HepG2 (cell line): ENCODE data around the gene MTHFD2. TPM values are rescaled to one million over a fixed set of nuclear protein-coding genes. Genes with fewer than 3 reads are reported as not detected.

Experiments used
- BHLHE40 ChIP-seq: IDR thresholded peaks from 2 replicates; pipeline ENCODE4 v1.6.1; 2011; ENCODE audit warnings: low read length, improper control_type of control experiment
- CBX1 ChIP-seq: IDR thresholded peaks from one replicate; pipeline ENCODE4 v1.6.1; 2016; ENCODE audit warnings: antibody characterized with exemption, low read depth
- CREBL2 ChIP-seq: sonication (generic); formaldehyde crosslinking; IDR thresholded peaks from 2 replicates; pipeline ENCODE4 v1.8.1; 2023; ENCODE audit warnings: missing genetic modification reagents, mild to moderate bottlenecking, borderline replicate concordance
- FOXC1 ChIP-seq: sonication (generic); formaldehyde crosslinking; IDR thresholded peaks from 2 replicates; pipeline ENCODE4 v1.8.0; 2022; ENCODE audit warnings: mild to moderate bottlenecking, missing genetic modification reagents, borderline replicate concordance
- HCFC1 ChIP-seq: fragments of 150-350 bp; IDR thresholded peaks from 2 replicates; pipeline ENCODE4 v1.6.1; 2014; ENCODE audit warnings: low read depth, low read length
- KDM5B ChIP-seq: sonication (generic); formaldehyde crosslinking; IDR thresholded peaks from 2 replicates; pipeline ENCODE4 v1.4.0; 2020; ENCODE audit warnings: missing genetic modification reagents, mild to moderate bottlenecking, borderline replicate concordance
- KLF13 ChIP-seq: sonication (generic); formaldehyde crosslinking; IDR thresholded peaks from 2 replicates; pipeline ENCODE4 v1.4.0; 2020; ENCODE audit warnings: mild to moderate bottlenecking, missing genetic modification reagents
- MAFK ChIP-seq, 2 experiments: IDR thresholded peaks in 1 of 2; conservative IDR thresholded peaks in 1 of 2; 2 replicates each; pipeline ENCODE4 v1.6.1; 2011; ENCODE audit warnings: improper control_type of control experiment in 2 of 2, low read length in 2 of 2
- MZF1 ChIP-seq: sonication (generic); formaldehyde crosslinking; IDR thresholded peaks from 2 replicates; pipeline ENCODE4 v1.8.1; 2023; ENCODE audit warnings: mild to moderate bottlenecking, missing genetic modification reagents, borderline replicate concordance
- NR3C1 ChIP-seq: sonication (generic); formaldehyde crosslinking; IDR thresholded peaks from 2 replicates; pipeline ENCODE4 v1.4.0; 2020; ENCODE audit warnings: missing genetic modification reagents
- ZBTB3 ChIP-seq: sonication (generic); formaldehyde crosslinking; IDR thresholded peaks from 2 replicates; pipeline ENCODE4 v1.4.0; 2020; ENCODE audit warnings: low read depth, mild to moderate bottlenecking, moderate library complexity, missing genetic modification reagents, borderline replicate concordance
- ZBTB44 ChIP-seq: sonication (generic); formaldehyde crosslinking; IDR thresholded peaks from 2 replicates; pipeline ENCODE4 v1.4.0; 2020; ENCODE audit warnings: missing genetic modification reagents
- ZBTB7B ChIP-seq: sonication (generic); formaldehyde crosslinking; IDR thresholded peaks from 2 replicates; pipeline ENCODE4 v1.4.0; 2020; ENCODE audit warnings: missing genetic modification reagents
- ZFP36L2 ChIP-seq: sonication (generic); formaldehyde crosslinking; IDR thresholded peaks from 2 replicates; pipeline ENCODE4 v1.4.0; 2020; ENCODE audit warnings: missing genetic modification reagents
- ZHX1 ChIP-seq: sonication (generic); formaldehyde crosslinking; IDR thresholded peaks from 2 replicates; pipeline ENCODE4 v1.8.1; 2022; ENCODE audit warnings: low read depth, mild to moderate bottlenecking, missing genetic modification reagents
- ZIK1 ChIP-seq: sonication (generic); formaldehyde crosslinking; IDR thresholded peaks from 2 replicates; pipeline ENCODE4 v1.5.0; 2020; ENCODE audit warnings: mild to moderate bottlenecking, low read depth, missing genetic modification reagents, borderline replicate concordance
- ZNF563 ChIP-seq: sonication (generic); formaldehyde crosslinking; IDR thresholded peaks from 2 replicates; pipeline ENCODE4 v1.8.0; 2022; ENCODE audit warnings: mild to moderate bottlenecking, moderate library complexity, missing genetic modification reagents
- ZNF619 ChIP-seq: sonication (generic); formaldehyde crosslinking; IDR thresholded peaks from 2 replicates; pipeline ENCODE4 v1.4.0; 2020; ENCODE audit warnings: mild to moderate bottlenecking, missing genetic modification reagents
- ZNF737 ChIP-seq: sonication (generic); formaldehyde crosslinking; IDR thresholded peaks from 2 replicates; pipeline ENCODE4 v1.5.0; 2020; ENCODE audit warnings: missing genetic modification reagents, mild to moderate bottlenecking, borderline replicate concordance
- ZNF784 ChIP-seq: sonication (generic); formaldehyde crosslinking; IDR thresholded peaks from 2 replicates; pipeline ENCODE4 v1.5.1; 2020; ENCODE audit warnings: missing genetic modification reagents, mild to moderate bottlenecking, borderline replicate concordance
- ZNF883 ChIP-seq: sonication (generic); formaldehyde crosslinking; IDR thresholded peaks from 2 replicates; pipeline ENCODE4 v1.5.1; 2020; ENCODE audit warnings: mild to moderate bottlenecking, missing genetic modification reagents; ENCODE audit errors: not compliant biosample characterization
- polyA plus RNA-seq, 8 experiments: library from polyadenylated mRNA; depleted of rRNA in 3 of 8; stranded (reverse) in 7 of 8; unstranded in 1 of 8; fragments of >200 nt; fragmentation: Illumina TruSeq in 4 of 8; extraction: Trizol in 4 of 8; gene quantifications; 2 replicates each; pipeline versions ENCODE4 v1.2.1 to v1.2.3, GENCODE V29; 2011 to 2016; ENCODE audit warnings: low read depth in 4 of 8, missing spikeins in 1 of 8, mixed read lengths in 1 of 8; ENCODE audit not compliant: insufficient read depth in 1 of 8
- total RNA-seq, 5 experiments: library from RNA; depleted of rRNA; stranded (reverse); fragments of >200 nt; fragmentation: Illumina TruSeq; extraction: Trizol; gene quantifications; 2 replicates each; pipeline ENCODE4 v1.2.3, GENCODE V29; 2016; ENCODE audit warnings: low read depth in 1 of 5

The MTHFD2 gene
- total and polyA plus RNA-seq, 2 of the 13 experiments (the other 11 are each of a cell fraction or from before 2014, with no cell fraction given) = 188 to 269 TPM

GRCh38 chr2:74198461-74199274 is at the start of gene MTHFD2 (continued):
- TF ChIP-seq NR3C1 (CRISPR knock-in tag) (no peak), HCFC1 (no peak), ZNF883 (CRISPR knock-in tag) (peak; percentile 91), ZHX1 (no peak; the same call in 1 of the 2 replicates), CREBL2 (CRISPR knock-in tag) (0 out of 2 replicates have a peak, but pooled peaks have one; percentile 71), MAFK (conservative IDR thresholded peaks at IDR 0.05 in 1 of 2, IDR thresholded peaks at IDR 0.05 in 1 of 2; ENCODE audit: low read length in 2 of 2) (no peak), FOXC1 (peak; percentile 94), KLF13 (0 out of 2 replicates have a peak, but pooled peaks have one; percentile 59), KDM5B (peak; percentile 96; the same call in 1 of the 2 replicates), ZBTB3 (CRISPR knock-in tag) (peak; percentile 88; the same call in 1 of the 2 replicates), ZNF563 (CRISPR knock-in tag) (peak; percentile 95), ZNF619 (CRISPR knock-in tag) (peak; percentile 63; the same call in 1 of the 2 replicates), ZNF737 (CRISPR knock-in tag) (0 out of 2 replicates have a peak, but pooled peaks have one; percentile 40), CBX1 (peak; percentile 55), ZFP36L2 (CRISPR knock-in tag) (0 out of 2 replicates have a peak, but pooled peaks have one; percentile 87), ZBTB44 (peak; percentile 87), ZBTB7B (peak; percentile 41), MZF1 (CRISPR knock-in tag) (no peak), BHLHE40 (no peak), ZIK1 (CRISPR knock-in tag) (peak; percentile 82), ZNF784 (CRISPR knock-in tag) (peak; percentile 93)
